H1 (cell line): Measurements from ENCODE around the gene HLA-E. TPM values are rescaled to one million over a fixed set of nuclear protein-coding genes. Genes with fewer than 3 reads are reported as not detected.

Experiments
- KDM5A ChIP-seq: fragments of 200-600 bp; IDR thresholded peaks from 2 replicates; pipeline ENCODE4 v1.7.1; 2012; ENCODE audit warnings: mild to moderate bottlenecking, low read length, inconsistent platforms, mixed read lengths
- TBP ChIP-seq: IDR thresholded peaks from 2 replicates; pipeline ENCODE4 v1.6.1; 2011; ENCODE audit warnings: low read depth, low read length, improper control_type of control experiment
- polyA plus RNA-seq, 7 experiments: library from polyadenylated mRNA; depleted of rRNA in 3 of 7; stranded (reverse) in 5 of 7; unstranded in 2 of 7; fragments of >200 nt in 5 of 7; fragments of 200-250 nt in 2 of 7; gene quantifications; 1 replicate in 5 of 7; 2 replicates in 1 of 7; 4 replicates in 1 of 7; pipeline versions ENCODE4 v1.2.1 to v1.2.3, GENCODE V29; 2011 to 2013; ENCODE audit warnings: missing spikeins in 2 of 7, mixed read lengths in 2 of 7
- total RNA-seq: library from RNA; stranded (reverse); fragmentation: NEBNext Ultra II Directional; extraction: Animal tissue kit (Norgen Biotek cat#: 25700); gene quantifications from 2 replicates; pipeline ENCODE4 v1.2.1, GENCODE V29; 2021

Gene HLA-E
- total and polyA plus RNA-seq, 2 of the 8 experiments (the other 6 are each of a cell fraction or from before 2014, with no cell fraction given) = 20.2 to 28.0 TPM

DNA sequence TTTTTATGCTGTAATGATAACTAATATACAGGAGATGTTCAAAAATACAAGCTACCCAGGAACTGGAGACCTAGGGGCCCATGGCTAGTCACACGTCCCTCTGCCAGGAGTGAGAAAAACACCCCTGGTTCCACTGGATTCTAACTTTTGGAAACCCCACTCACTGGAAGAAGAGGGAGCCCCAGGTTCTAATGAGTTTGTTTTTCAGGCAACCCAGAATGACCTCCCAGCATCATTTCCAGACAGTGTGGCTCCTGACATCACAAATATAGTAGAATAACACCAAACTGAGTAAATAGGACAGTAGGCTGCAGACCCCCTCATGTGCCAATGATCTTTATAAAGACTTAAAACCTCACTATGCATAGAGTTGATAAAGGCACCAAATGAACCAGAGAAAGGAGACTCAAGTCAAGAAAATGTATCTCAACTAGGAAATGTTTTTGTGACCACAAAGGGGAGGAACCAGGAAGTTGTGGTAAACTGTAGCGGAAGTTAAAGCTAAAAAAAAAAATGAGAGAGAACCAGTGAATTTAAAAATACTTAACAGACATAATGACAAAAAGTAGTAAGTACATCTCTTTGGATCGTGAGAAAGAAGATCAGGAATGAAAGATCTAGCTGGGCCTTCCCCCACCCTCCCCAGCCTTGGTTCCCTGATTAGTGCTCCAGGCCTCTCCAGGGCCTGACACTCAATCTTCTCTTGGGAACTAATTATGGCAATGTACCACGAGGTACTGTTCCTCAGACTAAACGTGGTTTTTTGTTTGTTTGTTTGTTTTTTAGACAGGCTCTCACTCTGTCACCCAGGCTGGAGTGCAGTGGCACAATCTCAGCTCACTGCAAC, 19.8 kb downstream of the HLA-E start (continued):
- TF ChIP-seq TBP (no peak), KDM5A (no peak)
